PC-3 (cell line): Measurements from ENCODE around the gene KAT2A. TPM values are rescaled to one million over a fixed set of nuclear protein-coding genes. Genes with fewer than 3 reads are reported as not detected.

Experiments
- ATAC-seq: fragments of 200-7000 bp; cut with Tn5 transposase; 2 replicates; pipeline ENCODE4 v1.9.1; 2020; ENCODE audit warnings: mild to moderate bottlenecking, moderate library complexity
- BruUV-seq: library from RNA; stranded (reverse); fragments of 400-500 nt; replicated peaks from 2 replicates; lab custom pipeline; 2021; lab: Mats Ljungman, UMichigan
- CTCF ChIA-PET: fragments of 300-600 bp; sonication (Branson Sonifier 250); formaldehyde crosslinking; loops from one replicate; lab custom pipeline; 2022; ENCODE audit warnings: antibody characterized with exemption; lab: Charles Lee
- POLR2A ChIA-PET: fragments of 300-600 bp; sonication (Branson Sonifier 250); formaldehyde crosslinking; loops from one replicate; lab custom pipeline; 2022; ENCODE audit warnings: antibody characterized with exemption; ENCODE audit not compliant: unreplicated experiment; lab: Charles Lee
- DNase-seq: peaks from one replicate; pipeline ENCODE4 v3.0.0-alpha.2; 2015
- H2AFZ ChIP-seq: fragments of 300-600 bp; sonication (generic); 2 replicates; pipeline ENCODE4 v1.6.0; 2016; ENCODE audit warnings: antibody characterized with exemption, low read length
- H3F3A ChIP-seq: fragments of 300-600 bp; sonication (generic); one replicate; pipeline ENCODE4 v1.6.0; 2017; ENCODE audit warnings: antibody characterized with exemption, low read length, control low read depth, mild to moderate bottlenecking; ENCODE audit not compliant: unreplicated experiment
- H3K27ac ChIP-seq: fragments of 300-600 bp; sonication (generic); 2 replicates; pipeline ENCODE4 v1.5.1; 2016; ENCODE audit warnings: mild to moderate bottlenecking, low read length
- H3K27me3 ChIP-seq: fragments of 300-600 bp; sonication (generic); 2 replicates; pipeline ENCODE4 v1.6.1; 2016; ENCODE audit warnings: low read length, mixed read lengths
- H3K36me3 ChIP-seq: fragments of 300-600 bp; sonication (generic); 2 replicates; pipeline ENCODE4 v1.6.1; 2016; ENCODE audit warnings: low read depth, mixed run types, low read length, mixed read lengths
- H3K4me1 ChIP-seq: fragments of 300-600 bp; sonication (generic); 2 replicates; pipeline ENCODE4 v1.5.1; 2016; ENCODE audit warnings: low read length; ENCODE audit not compliant: insufficient read depth
- H3K4me2 ChIP-seq: fragments of 300-600 bp; sonication (generic); 2 replicates; pipeline ENCODE4 v1.6.0; 2016; ENCODE audit warnings: low read length
- H3K4me3 ChIP-seq: fragments of 300-600 bp; sonication (generic); 2 replicates; pipeline ENCODE4 v1.5.1; 2016; ENCODE audit warnings: mild to moderate bottlenecking, low read length, mixed read lengths
- H3K79me2 ChIP-seq: fragments of 300-600 bp; sonication (generic); 2 replicates; pipeline ENCODE4 v1.6.1; 2017; ENCODE audit warnings: low read length, mixed read lengths
- H3K9ac ChIP-seq: fragments of 300-600 bp; sonication (generic); 2 replicates; pipeline ENCODE4 v1.6.0; 2016; ENCODE audit warnings: mild to moderate bottlenecking, low read length
- H3K9me2 ChIP-seq: fragments of 300-600 bp; sonication (generic); replicated peaks from 2 replicates; pipeline ENCODE4 v1.6.1; 2016; ENCODE audit warnings: mixed run types, low read length, mixed read lengths
- H3K9me3 ChIP-seq: fragments of 300-600 bp; sonication (generic); 2 replicates; pipeline ENCODE4 v1.6.1; 2016; ENCODE audit warnings: low read length, mixed read lengths
- H4K20me1 ChIP-seq: fragments of 300-600 bp; sonication (generic); 2 replicates; pipeline ENCODE4 v1.6.1; 2016; ENCODE audit warnings: low read length, mixed read lengths
- CTCF ChIP-seq: fragments of 300-600 bp; sonication (generic); conservative IDR thresholded peaks from 2 replicates; pipeline ENCODE4 v1.5.1; 2017; ENCODE audit warnings: antibody characterized with exemption, low read depth, mild to moderate bottlenecking, low read length
- EZH2 ChIP-seq: fragments of 300-600 bp; sonication (generic); IDR thresholded peaks from one replicate; pipeline ENCODE4 v1.6.1; 2017; ENCODE audit warnings: antibody characterized with exemption, mild to moderate bottlenecking, low read length; ENCODE audit not compliant: unreplicated experiment
- EZH2phosphoT487 ChIP-seq: fragments of 300-600 bp; sonication (generic); IDR thresholded peaks from 2 replicates; pipeline ENCODE4 v1.6.1; 2018; ENCODE audit warnings: mild to moderate bottlenecking, antibody characterized with exemption, low read length, borderline replicate concordance
- intact Hi-C: fragments of 100-400 bp; cut with micrococcal nuclease; formaldehyde crosslinking; loops from 2 replicates; pipeline ENCODE4 v1.9.0; 2023
- total RNA-seq: library from RNA; depleted of rRNA; stranded (reverse); fragments of >200 nt; gene quantifications from 2 replicates; pipeline ENCODE4 v1.2.3, GENCODE V29; 2014

Gene KAT2A
- total RNA-seq, 1 experiment from 2014 or later, result not detected

GRCh38 chr17:42072323-42073187 is 48.6 kb downstream of the KAT2A start:
- intact Hi-C loops, result no loop called here
- ATAC-seq, result peak; percentile 49; the same call in 1 of the 2 replicates

GRCh38 chr17:42071810-42072209 is 49.4 kb downstream of the KAT2A start:
- ChIA-PET POLR2A (no interaction called here), CTCF (interaction anchor here (0.6 kb wide), 1 partner anchor 18 kb away, joined by 3 read pairs; no protein-coding TSS in a partner anchor)
- no peaks in the 10 kb centered on the region for H3K9me3 ChIP-seq
- no peaks in the 10 kb centered on the region for H4K20me1 ChIP-seq
- no peak overlapping the region for H3K9ac ChIP-seq
- H3K27ac ChIP-seq, result no peak overlapping the region
- no peaks in the 10 kb centered on the region for H3K9me2 ChIP-seq
- 0 out of 2 replicates have a peak, but pooled peaks cover 8% of the 10 kb centered on the region for H3K27me3 ChIP-seq
- H3K36me3 ChIP-seq, result no peaks in the 10 kb centered on the region; the same call in 1 of the 2 replicates
- no peak for DNase-seq
- no peaks in the 10 kb centered on the region for H3F3A ChIP-seq
- H3K4me2 ChIP-seq, result peak overlapping the region; percentile 63; the same call in 1 of the 2 replicates
- ATAC-seq, result no peak
- H2AFZ ChIP-seq, result peak overlapping the region; percentile 57; the same call in 1 of the 2 replicates
- intact Hi-C loops, result no loop called here
- no peak overlapping the region for H3K4me3 ChIP-seq
- BruUV-seq, result no TSS peak
- TF ChIP-seq CTCF, result no peak
- no peak for TF ChIP-seq EZH2
- TF ChIP-seq EZH2phosphoT487, result no peak
- no peaks in the 10 kb centered on the region for H3K79me2 ChIP-seq
- H3K4me1 ChIP-seq, result no peaks in the 10 kb centered on the region

More at GRCh38 chr17:42072323-42073187, 48.6 kb downstream of the KAT2A start:
- no peak overlapping the region for H3K27ac ChIP-seq
- POLR2A ChIA-PET, result no interaction called here
- CTCF ChIA-PET, result interaction anchor here (0.5 kb wide), 1 partner anchor 24 kb away, joined by 8 read pairs; no protein-coding TSS in a partner anchor
- H3K79me2 ChIP-seq, result no peaks in the 10 kb centered on the region
- DNase-seq, result no peak
- TF ChIP-seq EZH2 (no peak), EZH2phosphoT487 (no peak)
- no peaks in the 10 kb centered on the region for H3K9me2 ChIP-seq
- no TSS peak for BruUV-seq
- H3K4me1 ChIP-seq, result no peaks in the 10 kb centered on the region
- no peaks in the 10 kb centered on the region for H4K20me1 ChIP-seq
- no peaks in the 10 kb centered on the region for H3F3A ChIP-seq
- 0 out of 2 replicates have a peak, but pooled peaks cover 8% of the 10 kb centered on the region for H3K27me3 ChIP-seq
- peak overlapping the region; percentile 63 for H3K4me2 ChIP-seq
- H2AFZ ChIP-seq, result peak overlapping the region; percentile 57; the same call in 1 of the 2 replicates
- no peaks in the 10 kb centered on the region for H3K36me3 ChIP-seq
- no peaks in the 10 kb centered on the region for H3K9me3 ChIP-seq
- no peak overlapping the region for H3K9ac ChIP-seq
- H3K4me3 ChIP-seq, result peak overlapping the region; percentile 40; the same call in 1 of the 2 replicates

- H3K27me3 ChIP-seq, result 0 out of 2 replicates have a peak, but pooled peaks cover 8% of the 10 kb centered on the region
- H3K9ac ChIP-seq, result no peak overlapping the region
- DNase-seq (no peak), ATAC-seq (peak; percentile 37; the same call in 1 of the 2 replicates)
- no peaks in the 10 kb centered on the region for H4K20me1 ChIP-seq
- H3K9me3 ChIP-seq, result no peaks in the 10 kb centered on the region
- no peaks in the 10 kb centered on the region for H3K4me1 ChIP-seq
- H2AFZ ChIP-seq, result no peak overlapping the region
- BruUV-seq, result no TSS peak
- CTCF ChIA-PET, result no interaction called here
- TF ChIP-seq EZH2phosphoT487, result no peak
- no peak for TF ChIP-seq EZH2
- TF ChIP-seq CTCF, result no peak
- no peaks in the 10 kb centered on the region for H3K79me2 ChIP-seq
- POLR2A ChIA-PET, result no interaction called here
- H3F3A ChIP-seq, result no peaks in the 10 kb centered on the region
- no peaks in the 10 kb centered on the region for H3K9me2 ChIP-seq
- H3K27ac ChIP-seq, result no peak overlapping the region
- intact Hi-C loops, result no loop called here
- no peak overlapping the region for H3K4me2 ChIP-seq
- H3K4me3 ChIP-seq, result no peak overlapping the region
- no peaks in the 10 kb centered on the region; the same call in 1 of the 2 replicates for H3K36me3 ChIP-seq
Measured at GRCh38 chr17:42068979-42069378, 52.2 kb downstream of the KAT2A start.
